ENCODE data around the gene ARSA.

Gene ARSA

GRCh38 chr22:50627642-50628542 is at the start of gene ARSA:
TSS of gene ARSA (minus strand) at chr22:50628152. CDS start at chr22:50627779, 373 bp downstream.
- peak; percentile 91 to 95 (median 94) for DNase-seq

- no peak for DNase-seq
These were observed 48.9 kb upstream of the ARSA start for GRCh38 chr22:50676661-50677492.

GRCh38 chr22:50676180-50676636 is 48.3 kb upstream of the ARSA start:
- no peak for DNase-seq

GRCh38 chr22:50675553-50676179 is 47.7 kb upstream of the ARSA start:
- no peak for DNase-seq

- DNase-seq, result peak; percentile 27 to 67 (median 50)
These were observed 46.9 kb upstream of the ARSA start for GRCh38 chr22:50674606-50675552.

GRCh38 chr22:50674130-50674500 is 46.2 kb upstream of the ARSA start:
- DNase-seq, result peak in 1 of 3 donors; percentile 19

GRCh38 chr22:50673231-50674129 is 45.5 kb upstream of the ARSA start:
- no peak for DNase-seq

- peak in 1 of 3 donors; percentile 34 for DNase-seq
These were observed 44.7 kb upstream of the ARSA start, which contains the start of gene SHANK3 for GRCh38 chr22:50672471-50673230. TSS of gene SHANK3 (plus strand) at chr22:50672823.

- DNase-seq, result no peak
These were observed 44.1 kb upstream of the ARSA start for GRCh38 chr22:50672041-50672440.

GRCh38 chr22:50671641-50672040 is 43.7 kb upstream of the ARSA start:
- DNase-seq, result peak; percentile 37 to 42 (median 37)

- DNase-seq, result no peak
These were observed 43.1 kb upstream of the ARSA start for GRCh38 chr22:50670914-50671538.

GRCh38 chr22:50670513-50670912 is 42.6 kb upstream of the ARSA start:
- DNase-seq, result no peak

GRCh38 chr22:50665738-50666137 is 37.8 kb upstream of the ARSA start:
- no peak for DNase-seq

- DNase-seq, result no peak
These were observed 37.3 kb upstream of the ARSA start for GRCh38 chr22:50665212-50665611.

- peak in 1 of 3 donors; percentile 29 for DNase-seq
These were observed 32.4 kb upstream of the ARSA start for GRCh38 chr22:50660306-50660705.

- DNase-seq, result peak in 1 of 3 donors; percentile 8
These were observed 31.8 kb upstream of the ARSA start for GRCh38 chr22:50659711-50660110.

GRCh38 chr22:50657925-50658324 is 30.0 kb upstream of the ARSA start:
- peak; percentile 41 to 48 (median 47) for DNase-seq

GRCh38 chr22:50656122-50657070 is 28.4 kb upstream of the ARSA start:
- peak; percentile 78 to 82 (median 79) for DNase-seq
